OCI-LY3 (cell line): ENCODE results near the gene HOXC6.

Source experiments
- H2AFZ ChIP-seq: fragments of 200-600, 300-600 bp; shearing (Covaris generic); 2 replicates; pipeline ENCODE4 v1.6.0; 2014; ENCODE audit warnings: antibody characterized with exemption, low read depth, low read length
- H3K27ac ChIP-seq: fragments of 200-600, 300-600 bp; sonication (generic); 2 replicates; pipeline ENCODE4 v1.5.1; 2014; ENCODE audit warnings: mild to moderate bottlenecking, low read length, moderate library complexity, mixed read lengths
- H3K27me3 ChIP-seq: fragments of 200-600, 300-600 bp; sonication (generic); 2 replicates; pipeline ENCODE4 v1.6.1; 2014; ENCODE audit warnings: low read depth, low read length, mixed read lengths
- H3K36me3 ChIP-seq: fragments of 200-600, 300-600 bp; sonication (generic); replicated peaks from 2 replicates; pipeline ENCODE3; 2014; ENCODE audit warnings: low read depth, low read length, mixed read lengths
- H3K4me1 ChIP-seq: fragments of 300-600, 200-600 bp; sonication (generic); 2 replicates; pipeline ENCODE4 v1.6.1; 2014; ENCODE audit warnings: low read length, mixed read lengths
- H3K4me2 ChIP-seq: fragments of 200-600, 300-600 bp; sonication (generic); 2 replicates; pipeline ENCODE4 v1.6.1; 2014; ENCODE audit warnings: low read length, mixed read lengths
- H3K4me3 ChIP-seq: fragments of 300-600, 200-600 bp; sonication (generic); 2 replicates; pipeline ENCODE4 v1.5.1; 2014; ENCODE audit warnings: antibody characterized with exemption, mild to moderate bottlenecking, low read length, moderate library complexity
- H3K79me2 ChIP-seq: fragments of 300-600, 200-600 bp; shearing (Covaris generic); 2 replicates; pipeline ENCODE4 v1.6.1; 2014; ENCODE audit warnings: mild to moderate bottlenecking, low read length, mixed read lengths
- H3K9ac ChIP-seq: fragments of 300-600, 200-600 bp; shearing (Covaris generic); 2 replicates; pipeline ENCODE4 v1.6.0; 2014; ENCODE audit warnings: mild to moderate bottlenecking, low read length, moderate library complexity
- H3K9me3 ChIP-seq: fragments of 200-600, 300-600 bp; shearing (Covaris generic); 2 replicates; pipeline ENCODE4 v1.6.1; 2014; ENCODE audit warnings: low read length, mixed read lengths; ENCODE audit not compliant: insufficient read depth
- H4K20me1 ChIP-seq: fragments of 200-600, 300-600 bp; sonication (generic); 2 replicates; pipeline ENCODE4 v1.6.1; 2016; ENCODE audit warnings: low read length, mixed read lengths; ENCODE audit not compliant: insufficient read depth
- EZH2phosphoT487 ChIP-seq: fragments of 200-600 bp; shearing (Covaris generic); IDR thresholded peaks from 2 replicates; pipeline ENCODE4 v1.6.1; 2018; ENCODE audit warnings: antibody characterized with exemption, mixed run types, low read depth
- TF ChIP-seq, protein P1 (sequence below): fragments of 200-600, 300-600 bp; sonication (generic); IDR thresholded peaks from 2 replicates; pipeline ENCODE4 v1.5.1; 2014; ENCODE audit warnings: antibody characterized with exemption, low read length, low read depth

HOXC6 gene

DNA sequence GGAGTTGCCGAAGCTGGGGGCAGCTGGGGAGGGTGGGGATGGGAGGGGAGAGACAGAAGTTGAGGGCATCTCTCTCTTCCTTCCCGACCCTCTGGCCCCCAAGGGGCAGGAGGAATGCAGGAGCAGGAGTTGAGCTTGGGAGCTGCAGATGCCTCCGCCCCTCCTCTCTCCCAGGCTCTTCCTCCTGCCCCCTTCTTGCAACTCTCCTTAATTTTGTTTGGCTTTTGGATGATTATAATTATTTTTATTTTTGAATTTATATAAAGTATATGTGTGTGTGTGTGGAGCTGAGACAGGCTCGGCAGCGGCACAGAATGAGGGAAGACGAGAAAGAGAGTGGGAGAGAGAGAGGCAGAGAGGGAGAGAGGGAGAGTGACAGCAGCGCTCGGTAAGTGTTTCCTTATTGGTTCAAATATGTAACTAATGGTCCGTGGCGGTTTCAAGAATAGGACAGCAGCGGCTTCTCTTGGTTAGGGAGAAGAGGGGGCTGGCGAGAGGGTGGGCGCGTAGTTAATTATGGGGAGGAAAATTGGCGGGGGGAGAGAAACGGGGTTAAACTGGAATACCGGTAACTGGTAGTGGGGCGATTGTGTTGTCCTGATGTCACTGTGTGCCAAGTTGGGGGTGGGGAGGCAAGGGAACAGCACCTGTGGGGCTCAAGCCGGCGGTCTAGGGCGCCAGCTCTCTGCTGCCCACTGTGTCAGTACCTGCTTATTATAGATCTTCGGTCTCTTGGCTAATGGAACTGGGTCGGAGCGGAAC, 11.0 kb upstream of the HOXC6 start:
- H3K4me2 ChIP-seq: peak overlapping the region; percentile 83
- no peaks in the 10 kb centered on the region for H3K36me3 ChIP-seq
- TF ChIP-seq EZH2phosphoT487: no peak
- TF ChIP-seq, protein P1, sequence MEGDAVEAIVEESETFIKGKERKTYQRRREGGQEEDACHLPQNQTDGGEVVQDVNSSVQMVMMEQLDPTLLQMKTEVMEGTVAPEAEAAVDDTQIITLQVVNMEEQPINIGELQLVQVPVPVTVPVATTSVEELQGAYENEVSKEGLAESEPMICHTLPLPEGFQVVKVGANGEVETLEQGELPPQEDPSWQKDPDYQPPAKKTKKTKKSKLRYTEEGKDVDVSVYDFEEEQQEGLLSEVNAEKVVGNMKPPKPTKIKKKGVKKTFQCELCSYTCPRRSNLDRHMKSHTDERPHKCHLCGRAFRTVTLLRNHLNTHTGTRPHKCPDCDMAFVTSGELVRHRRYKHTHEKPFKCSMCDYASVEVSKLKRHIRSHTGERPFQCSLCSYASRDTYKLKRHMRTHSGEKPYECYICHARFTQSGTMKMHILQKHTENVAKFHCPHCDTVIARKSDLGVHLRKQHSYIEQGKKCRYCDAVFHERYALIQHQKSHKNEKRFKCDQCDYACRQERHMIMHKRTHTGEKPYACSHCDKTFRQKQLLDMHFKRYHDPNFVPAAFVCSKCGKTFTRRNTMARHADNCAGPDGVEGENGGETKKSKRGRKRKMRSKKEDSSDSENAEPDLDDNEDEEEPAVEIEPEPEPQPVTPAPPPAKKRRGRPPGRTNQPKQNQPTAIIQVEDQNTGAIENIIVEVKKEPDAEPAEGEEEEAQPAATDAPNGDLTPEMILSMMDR: peak; percentile 18; the same call in 1 of the 2 replicates
- H3K9me3 ChIP-seq: no peaks in the 10 kb centered on the region
- H3K4me1 ChIP-seq: peaks cover 31% of the 10 kb centered on the region
- H3K4me3 ChIP-seq: peak overlapping the region; percentile 79
- H3K27me3 ChIP-seq: 0 out of 2 replicates have a peak, but pooled peaks cover 10% of the 10 kb centered on the region
- H4K20me1 ChIP-seq: no peaks in the 10 kb centered on the region
- H3K27ac ChIP-seq: peak overlapping the region; percentile 78
- peak overlapping the region; percentile 78 for H3K9ac ChIP-seq
- H3K79me2 ChIP-seq: no peaks in the 10 kb centered on the region
- H2AFZ ChIP-seq: peak overlapping the region; percentile 62

DNA sequence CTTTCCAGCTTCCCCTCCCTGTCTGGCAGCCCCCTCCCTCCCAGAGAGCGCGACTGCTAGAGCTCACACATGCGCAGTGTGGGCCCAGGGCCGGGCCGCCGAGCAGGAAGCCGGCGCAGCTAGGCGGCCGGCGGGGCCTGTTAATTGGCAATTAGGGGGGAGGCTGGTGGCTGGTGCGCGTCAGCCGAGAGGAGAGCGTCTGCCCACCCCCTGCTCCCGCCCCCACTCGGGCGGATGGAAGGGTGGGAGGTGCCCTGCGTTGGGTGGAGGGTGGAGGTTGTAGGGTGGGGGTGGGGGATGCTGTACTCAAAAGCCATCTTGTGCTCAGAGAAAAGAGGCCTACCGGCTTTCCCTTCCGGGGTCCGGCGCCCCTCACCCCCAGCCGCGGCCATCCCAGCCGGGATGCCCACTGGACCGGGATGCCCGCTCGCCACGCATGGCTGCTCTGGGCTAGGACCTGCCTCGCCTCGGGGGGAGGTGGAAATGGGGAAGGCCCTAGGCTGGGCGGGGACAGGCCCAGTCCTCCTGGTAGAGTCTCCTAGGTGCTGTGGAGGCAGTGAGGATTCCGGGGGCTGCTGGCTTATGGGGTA, 10.3 kb upstream of the HOXC6 start:
- peak overlapping the region; percentile 78 for H3K27ac ChIP-seq
- no peaks in the 10 kb centered on the region for H3K36me3 ChIP-seq
- H3K79me2 ChIP-seq: no peaks in the 10 kb centered on the region
- no peaks in the 10 kb centered on the region for H4K20me1 ChIP-seq
- H3K27me3 ChIP-seq: 0 out of 2 replicates have a peak, but pooled peaks cover 7% of the 10 kb centered on the region
- TF ChIP-seq, protein P1: no peak
- TF ChIP-seq EZH2phosphoT487: no peak
- peak overlapping the region; percentile 62; the same call in 1 of the 2 replicates for H2AFZ ChIP-seq
- H3K4me1 ChIP-seq: peaks cover 38% of the 10 kb centered on the region
- peak overlapping the region; percentile 97 for H3K9ac ChIP-seq
- H3K4me3 ChIP-seq: peak overlapping the region; percentile 79
- H3K9me3 ChIP-seq: no peaks in the 10 kb centered on the region
- H3K4me2 ChIP-seq: peak overlapping the region; percentile 93

DNA sequence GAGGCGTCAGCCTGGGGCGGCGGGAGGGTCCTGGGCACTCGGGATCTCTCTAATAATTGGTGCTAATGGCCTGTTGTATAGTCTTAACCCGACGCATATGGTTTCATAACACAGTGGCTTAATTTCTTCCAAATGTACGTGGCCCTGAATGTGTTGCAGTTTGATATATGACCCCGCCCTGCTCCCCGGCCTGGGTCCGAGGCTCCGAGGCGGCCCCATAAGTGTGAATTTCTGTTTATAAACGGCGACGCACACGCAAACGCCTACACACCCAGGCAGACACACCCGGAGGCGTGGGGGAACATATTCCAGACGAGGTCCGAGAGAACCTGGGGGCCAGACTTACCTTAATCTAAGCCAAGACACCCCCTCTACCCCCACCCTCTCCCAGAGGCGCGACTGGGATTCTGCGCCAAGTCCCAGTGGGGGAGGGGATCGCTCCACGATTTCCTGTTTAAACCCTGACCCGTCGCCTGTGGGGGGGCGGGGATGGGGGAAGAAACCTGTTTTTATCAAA, 9.7 kb upstream of the HOXC6 start:
- Histone ChIP-seq H2AFZ (no peak overlapping the region), H3K9me3 (no peaks in the 10 kb centered on the region), H3K4me3 (peak overlapping the region; percentile 79), H3K36me3 (no peaks in the 10 kb centered on the region), H3K4me2 (peak overlapping the region; percentile 93), H3K9ac (peak overlapping the region; percentile 97), H3K4me1 (peaks cover 44% of the 10 kb centered on the region), H3K27ac (peak overlapping the region; percentile 78), H3K27me3 (0 out of 2 replicates have a peak, but pooled peaks cover 7% of the 10 kb centered on the region), H3K79me2 (no peaks in the 10 kb centered on the region), H4K20me1 (no peaks in the 10 kb centered on the region)
- TF ChIP-seq EZH2phosphoT487: no peak
- TF ChIP-seq, protein P1: no peak
